Stimulated activated CD8-positive, alpha-beta memory T cell treated with anti-CD3 and anti-CD28 coated beads, Interleukin-7, amount 100 ng/mL, for 4 hours (primary cell): ENCODE results near the gene DNAJC27.

Source experiments
- DNase-seq, 2 donors: peaks; one replicate each; pipeline ENCODE4 v3.0.0-alpha.2; 2020; ENCODE audit warnings: low read depth in 2 of 2

The DNAJC27 gene

DNA sequence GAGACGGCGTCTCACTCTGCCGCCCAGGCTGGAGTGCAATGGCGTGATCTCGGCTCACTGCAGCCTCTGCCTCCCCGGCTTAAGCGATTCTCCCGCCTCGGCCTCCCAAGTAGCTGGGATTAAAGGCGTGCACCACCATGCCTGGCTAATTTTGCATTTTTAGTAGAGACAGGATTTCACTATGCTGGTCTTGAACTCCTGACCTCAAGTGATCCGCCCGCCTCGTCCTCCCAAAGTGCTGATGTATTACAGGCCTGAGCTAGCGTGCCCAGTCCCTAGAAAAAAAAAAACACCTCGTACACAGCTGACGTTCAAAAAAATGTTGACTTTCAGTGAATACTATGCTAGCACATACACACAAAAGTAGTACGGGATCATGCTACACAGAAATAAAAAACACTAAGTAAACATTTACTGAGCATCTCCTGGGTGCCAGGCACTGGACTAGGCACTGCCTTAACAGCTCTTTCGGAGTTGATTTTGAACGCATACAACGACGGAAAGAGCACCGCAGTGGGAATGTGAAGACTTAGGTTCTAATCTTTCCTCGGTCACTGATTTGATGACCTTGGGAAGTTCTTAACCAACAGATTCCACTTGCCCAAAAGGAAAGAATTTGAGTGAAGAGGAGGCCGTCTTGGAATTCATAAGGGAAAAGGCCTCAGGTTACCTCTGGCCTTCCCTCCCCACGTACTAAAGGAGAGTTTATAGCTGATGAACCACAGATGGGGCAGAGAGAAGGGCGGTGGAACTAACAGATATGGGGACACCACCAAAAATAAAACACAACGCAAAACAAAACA lies 1.1 kb downstream of the DNAJC27 start:
- no peak for DNase-seq

DNA sequence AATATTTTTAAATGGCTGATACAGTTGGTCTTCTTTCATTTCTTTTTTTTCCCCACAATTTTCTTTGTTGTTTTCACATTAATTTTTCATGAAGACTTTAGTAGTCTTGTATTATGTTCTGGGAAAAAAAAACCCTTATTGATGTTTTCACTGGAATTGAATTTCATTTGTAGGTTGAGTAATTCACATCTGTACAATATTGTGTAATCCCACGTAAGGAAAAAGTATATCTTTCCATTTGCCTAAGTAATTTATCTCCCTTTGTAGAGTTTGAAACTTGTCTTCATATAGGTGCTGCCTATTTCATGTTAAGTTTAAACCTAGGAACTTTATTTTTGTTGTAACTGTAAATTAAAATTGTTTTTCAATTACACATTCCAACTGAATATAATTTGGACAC lies 2.0 kb downstream of the DNAJC27 start:
- no peak for DNase-seq

DNA sequence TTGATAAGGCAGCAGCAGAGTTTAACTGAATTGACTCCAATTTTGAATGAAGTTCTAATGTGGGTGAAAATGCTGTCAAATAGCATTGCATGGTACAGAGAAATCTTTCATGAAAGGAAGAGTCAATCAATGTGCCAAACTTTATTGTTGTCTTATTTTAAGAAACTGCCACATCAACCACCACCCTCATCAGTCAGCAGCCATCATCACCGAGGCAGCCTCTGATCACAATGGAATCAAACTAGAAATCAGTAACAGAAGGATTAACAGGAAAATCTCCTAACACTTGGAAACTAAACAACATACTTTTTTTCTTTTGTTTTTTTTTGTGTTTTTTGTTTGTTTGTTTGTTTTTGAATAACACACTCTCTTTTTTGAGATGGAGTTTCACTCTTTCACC lies 9.9 kb downstream of the DNAJC27 start:
- DNase-seq: no peak

DNA sequence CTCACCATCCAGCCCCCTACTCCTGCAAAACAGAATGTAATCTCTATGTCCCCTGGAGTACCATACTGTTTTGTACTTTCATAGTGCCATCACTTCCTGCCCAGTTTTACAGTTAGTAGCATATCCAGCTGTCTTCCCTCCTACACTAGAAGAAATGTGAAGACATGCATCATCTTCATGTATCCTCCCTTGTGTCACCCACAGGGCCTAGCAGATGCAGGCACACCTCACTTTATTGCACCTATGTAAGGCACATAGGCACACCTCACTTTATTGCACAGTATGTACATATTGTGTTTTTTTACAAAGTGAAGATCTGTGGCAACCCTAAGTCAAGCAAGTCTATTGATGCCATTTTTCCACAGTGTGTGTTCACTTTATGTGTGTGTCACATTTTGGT lies 12.0 kb downstream of the DNAJC27 start:
- DNase-seq: no peak

DNA sequence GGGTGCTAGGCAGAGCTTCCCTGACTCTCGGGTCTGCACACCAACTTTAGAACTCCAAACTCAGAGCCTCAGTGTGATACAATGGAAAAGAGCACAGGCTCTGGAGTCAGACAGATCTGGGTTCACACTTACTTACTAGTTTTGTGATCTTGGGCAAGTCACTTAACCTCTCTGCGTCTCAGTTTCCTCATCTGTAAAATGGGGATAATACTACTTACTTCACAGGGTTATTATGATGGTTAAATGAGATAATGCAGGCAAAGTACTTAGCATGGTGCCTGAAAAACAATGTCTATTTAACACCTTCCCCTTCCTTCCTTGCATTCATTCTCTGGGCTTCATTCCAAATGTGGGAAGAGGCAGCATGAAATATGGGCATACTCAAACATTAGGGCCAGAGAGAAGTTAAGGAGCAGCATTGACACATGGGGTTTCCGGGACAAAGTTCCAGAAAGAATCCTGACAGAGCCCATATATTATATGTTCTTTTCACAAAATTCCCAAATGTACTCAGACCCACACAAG lies 13.3 kb downstream of the DNAJC27 start:
- DNase-seq: no peak

- no peak for DNase-seq
Measured at GRCh38 chr2:24957976-24958375, 13.8 kb downstream of the DNAJC27 start.

DNA sequence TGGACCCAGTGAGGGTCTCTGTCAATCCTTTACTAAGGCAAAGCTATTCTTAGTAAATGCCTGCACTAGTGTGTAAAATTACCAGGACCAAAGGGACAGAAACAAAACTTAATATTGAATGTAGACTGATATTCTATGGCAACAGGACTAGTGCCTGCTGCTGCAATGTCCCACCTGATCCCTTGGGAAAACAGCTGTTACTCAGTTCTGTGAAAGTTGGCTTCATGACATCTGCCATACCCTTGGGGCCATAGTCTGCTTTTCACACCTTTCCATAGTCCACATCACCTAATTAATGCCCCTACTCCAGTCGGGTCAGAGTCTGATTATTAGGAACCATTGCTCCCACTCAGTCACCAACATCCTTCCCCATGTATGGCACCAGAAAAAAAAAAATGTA lies 14.5 kb downstream of the DNAJC27 start:
- no peak for DNase-seq

- DNase-seq: no peak
Measured at GRCh38 chr2:24955921-24956320, 15.8 kb downstream of the DNAJC27 start.

DNA sequence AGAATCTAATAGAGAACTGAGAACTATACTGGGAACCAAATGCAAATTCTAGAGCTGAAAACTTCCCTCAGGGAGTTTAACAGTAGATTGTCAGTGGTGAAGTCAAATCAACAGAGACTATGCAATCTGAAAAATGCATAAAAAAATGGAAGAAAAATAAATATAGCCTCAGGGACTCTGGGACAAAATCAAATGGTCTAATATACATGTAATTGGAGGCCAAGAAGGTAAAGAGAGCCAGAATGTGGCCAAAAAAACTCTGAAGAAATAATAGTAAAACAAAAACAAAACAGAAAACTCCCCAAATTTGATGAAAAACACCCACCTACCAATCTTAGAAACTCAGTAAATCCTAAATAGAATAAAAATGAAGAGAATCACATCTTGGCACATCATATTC lies 16.5 kb downstream of the DNAJC27 start:
- DNase-seq: no peak

GRCh38 chr2:24950102-24950501 lies 21.7 kb downstream of the DNAJC27 start:
- DNase-seq: no peak

GRCh38 chr2:24948506-24948905 lies 23.2 kb downstream of the DNAJC27 start:
- DNase-seq: no peak

DNA sequence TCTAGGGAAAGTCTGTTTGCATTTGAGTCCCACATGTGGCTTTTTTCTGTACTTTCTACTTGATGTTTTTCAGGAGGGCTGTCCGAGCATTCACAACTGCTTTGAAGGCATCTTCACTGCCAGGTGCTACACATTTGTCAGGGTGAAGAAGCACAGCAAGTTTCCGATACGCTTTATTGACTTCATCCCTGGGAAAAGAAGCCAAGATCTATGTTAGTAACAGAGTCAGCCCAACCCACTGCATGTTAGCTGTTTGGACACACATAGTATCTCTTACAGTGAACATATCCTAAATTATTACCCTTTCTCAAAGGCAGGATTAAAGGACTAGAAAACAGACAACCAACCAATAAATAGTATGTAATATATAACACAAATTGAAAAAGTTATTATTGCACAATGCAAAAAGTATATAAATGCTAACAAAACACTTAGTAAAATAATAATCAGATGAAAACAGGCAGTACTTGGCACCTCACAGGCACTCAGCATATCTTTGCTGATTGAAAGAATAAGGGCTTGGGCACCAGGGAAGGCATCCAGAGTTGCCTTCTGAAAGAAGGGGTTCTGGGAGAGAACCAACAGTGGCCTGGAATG lies 24.1 kb downstream of the DNAJC27 start:
- no peak for DNase-seq

DNA sequence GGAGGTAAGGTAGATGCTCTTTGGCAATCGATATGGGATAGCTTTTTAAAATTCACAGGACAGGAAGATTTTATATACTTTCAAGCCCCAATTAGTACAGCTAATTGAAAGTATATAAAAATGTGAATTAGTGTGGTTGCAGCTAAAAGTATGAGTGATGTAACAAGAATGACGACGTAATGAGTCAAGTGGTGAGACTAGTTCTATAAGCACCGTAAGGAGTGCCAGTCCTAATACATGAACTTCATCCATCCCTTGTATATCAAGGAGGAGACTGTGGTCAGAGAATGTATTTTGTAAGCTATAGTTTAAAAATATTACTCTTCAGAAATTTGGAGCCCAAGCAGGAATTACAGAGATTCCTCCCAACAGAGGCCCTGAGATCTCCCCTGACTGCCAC lies 25.8 kb downstream of the DNAJC27 start:
- no peak for DNase-seq

- DNase-seq: no peak
Measured at GRCh38 chr2:24943427-24944053, 28.2 kb downstream of the DNAJC27 start.

DNA sequence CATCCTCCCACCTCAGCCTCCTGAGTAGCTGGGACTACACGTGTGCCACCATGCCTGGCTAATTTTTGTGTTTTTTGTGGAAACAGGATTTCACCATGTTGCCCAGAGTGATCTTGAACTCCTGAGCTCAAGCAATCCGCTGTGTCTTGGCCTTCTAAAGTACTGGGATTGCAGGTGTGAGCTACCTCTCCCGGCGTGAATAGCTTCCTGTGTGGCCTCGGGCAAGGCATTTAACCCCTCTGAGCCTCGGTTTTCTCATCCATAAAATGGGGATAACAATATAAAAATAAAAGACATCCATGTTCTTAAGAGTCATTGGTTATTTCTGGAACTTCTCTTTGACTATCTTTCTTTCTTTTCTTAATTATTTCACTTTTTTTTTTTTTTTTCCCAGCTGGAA lies 32.4 kb downstream of the DNAJC27 start:
- DNase-seq: no peak

- no peak for DNase-seq
Measured at GRCh38 chr2:24937236-24937635, 34.5 kb downstream of the DNAJC27 start.

DNA sequence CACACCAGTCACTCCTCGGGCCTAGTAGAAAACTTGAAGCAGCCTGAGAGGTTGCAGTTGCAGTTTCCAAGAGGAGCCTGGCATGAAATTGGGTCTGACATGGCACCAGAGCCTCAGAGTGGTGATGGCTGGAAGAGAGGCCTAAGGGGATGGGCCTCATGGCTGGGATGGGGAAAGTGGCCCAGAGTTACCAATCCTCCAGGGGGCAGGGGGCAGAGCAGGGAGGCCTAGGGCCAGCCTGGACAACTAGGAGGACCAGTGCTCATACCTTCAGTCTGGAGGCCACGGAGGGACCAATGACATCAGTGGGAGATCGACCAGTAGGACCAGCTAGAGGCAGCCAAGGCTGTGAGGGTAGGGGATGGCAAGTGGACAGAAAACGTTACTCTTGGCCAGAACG lies 36.6 kb downstream of the DNAJC27 start:
- DNase-seq: no peak

DNA sequence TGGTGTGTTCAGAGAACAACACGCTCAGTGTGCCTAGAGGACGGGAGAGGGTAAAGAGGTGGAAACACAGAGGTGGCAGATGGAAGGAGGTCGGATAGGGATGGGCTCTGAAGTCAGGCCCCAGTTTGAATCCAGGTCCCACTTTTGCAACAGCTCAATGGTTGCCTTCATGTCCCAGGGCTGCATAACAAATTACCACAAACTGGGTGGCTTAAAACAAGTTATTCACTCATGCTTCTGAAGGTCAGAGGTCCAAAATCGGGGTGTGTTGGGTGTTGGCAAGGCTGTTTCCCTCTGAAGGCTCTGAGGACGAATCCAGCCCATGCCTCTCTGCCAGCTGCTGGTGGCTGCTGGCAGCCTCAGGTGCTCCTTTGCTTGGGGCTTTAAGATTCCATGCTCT lies 39.0 kb downstream of the DNAJC27 start:
- no peak for DNase-seq

DNA sequence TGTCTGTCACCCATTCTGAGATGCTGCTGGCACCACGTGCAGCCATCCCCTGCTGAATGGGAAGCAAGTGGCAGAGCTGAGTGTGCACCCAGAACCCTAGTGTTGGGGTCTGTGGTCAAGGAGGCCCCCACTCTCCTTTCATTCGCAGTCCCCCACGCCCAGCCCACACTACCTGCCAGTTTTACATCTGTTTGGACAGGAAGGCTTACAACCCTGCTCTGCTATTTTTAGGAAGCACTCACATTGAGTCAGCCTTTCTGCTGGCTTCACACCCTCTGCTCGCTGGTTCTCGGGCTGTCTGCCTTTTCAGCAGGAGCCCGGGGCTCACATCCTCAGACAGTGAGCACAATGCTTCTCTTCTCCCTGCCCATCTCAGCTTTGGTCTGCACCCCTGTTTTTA lies 41.0 kb downstream of the DNAJC27 start:
- DNase-seq: no peak

GRCh38 chr2:24929230-24929629 lies 42.5 kb downstream of the DNAJC27 start:
- no peak for DNase-seq

- no peak for DNase-seq
Measured at GRCh38 chr2:24928036-24928435, 43.7 kb downstream of the DNAJC27 start.

DNA sequence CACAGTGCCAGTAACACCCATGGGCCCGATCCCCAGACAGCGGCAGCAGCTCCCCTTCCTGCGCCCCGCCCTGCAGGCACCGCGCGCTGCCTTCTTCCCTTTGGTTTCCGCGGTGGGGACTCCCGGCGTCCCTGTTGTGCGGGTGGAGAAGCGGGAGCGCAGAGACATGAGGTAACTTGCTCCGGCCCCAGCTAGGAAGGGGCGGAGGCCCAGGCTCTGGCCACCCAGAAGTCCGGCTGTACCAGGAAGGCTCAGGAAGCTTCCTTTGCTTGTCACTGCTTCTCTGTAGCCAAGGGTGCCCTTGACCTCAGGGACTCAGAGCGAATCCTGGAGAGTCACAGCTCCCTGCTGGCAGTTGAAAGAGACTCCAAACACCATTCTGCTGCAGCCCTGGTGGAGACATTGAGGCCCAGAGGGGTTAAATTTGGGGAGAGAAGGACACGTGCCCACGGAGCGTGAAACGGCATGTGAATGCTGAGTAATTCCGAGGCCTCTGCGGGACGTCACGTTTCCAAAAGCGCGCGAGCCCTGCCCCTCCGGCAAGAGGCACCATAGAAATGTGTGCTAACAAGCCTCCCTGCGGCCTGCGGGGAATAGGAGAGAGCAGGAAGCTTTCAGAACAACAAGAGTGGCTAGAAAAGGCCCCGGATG lies 45.0 kb downstream of the DNAJC27 start:
- no peak for DNase-seq

- no peak for DNase-seq
Measured at GRCh38 chr2:24926220-24926601, 45.5 kb downstream of the DNAJC27 start.
